GM12801 (cell line): ENCODE measurements around the gene IL17RB.

Experiments used
- CTCF ChIP-seq: IDR thresholded peaks from one replicate; pipeline ENCODE4 v1.5.1; 2011; ENCODE audit warnings: control low read depth; ENCODE audit not compliant: insufficient read length; ENCODE audit errors: extremely low read depth

IL17RB gene

GRCh38 chr3:53843195-53844177, 2.9 kb upstream of the IL17RB start:
- TF ChIP-seq CTCF = no peak

GRCh38 chr3:53844262-53845102, 1.9 kb upstream of the IL17RB start:
- TF ChIP-seq CTCF = no peak

- TF ChIP-seq CTCF = no peak
These were observed 1.1 kb upstream of the IL17RB start for GRCh38 chr3:53845103-53845880.

GRCh38 chr3:53845881-53846133, 561 bp upstream of the IL17RB start:
- TF ChIP-seq CTCF = no peak

- TF ChIP-seq CTCF = no peak
These were observed 435 bp downstream of the IL17RB start for GRCh38 chr3:53846851-53847155.

- no peak for TF ChIP-seq CTCF
These were observed 3.5 kb downstream of the IL17RB start for GRCh38 chr3:53849916-53850315.

- no peak for TF ChIP-seq CTCF
These were observed 4.5 kb downstream of the IL17RB start for GRCh38 chr3:53850895-53851294.
